ENCODE data around the gene RBKS.
A peak's percentile ranks its signal among the peaks of the same experiment; 100 is the strongest.

The RBKS gene

GRCh38 chr2:27808418-27808817 is 81.8 kb downstream of the RBKS start:
- Histone ChIP-seq H3K4me3 (no peak overlapping the region), H3K27ac (peak overlapping the region in 4 of 21 experiments; percentile 28 to 78 (median 72))

GRCh38 chr2:27807476-27807875 is 82.7 kb downstream of the RBKS start:
- Histone ChIP-seq H3K27ac (no peak overlapping the region), H3K4me3 (no peak overlapping the region)

- Histone ChIP-seq H3K27ac (no peak overlapping the region), H3K4me3 (no peak overlapping the region)
Observed at GRCh38 chr2:27806311-27807059, 83.7 kb downstream of the RBKS start.

- Histone ChIP-seq H3K27ac (no peak overlapping the region), H3K4me3 (no peak overlapping the region)
Observed at GRCh38 chr2:27805180-27805579, 85.0 kb downstream of the RBKS start.

- Histone ChIP-seq H3K4me3 (no peak overlapping the region), H3K27ac (no peak overlapping the region)
Observed at GRCh38 chr2:27804146-27804545, 86.0 kb downstream of the RBKS start.

- Histone ChIP-seq H3K27ac (no peak overlapping the region), H3K4me3 (no peak overlapping the region)
Observed at GRCh38 chr2:27803046-27803445, 87.1 kb downstream of the RBKS start.

- H3K27ac ChIP-seq = no peak overlapping the region
- H3K4me3 ChIP-seq = no peak overlapping the region
Observed at GRCh38 chr2:27802547-27802946, 87.6 kb downstream of the RBKS start.

- peak overlapping the region in 7 of 21 experiments; percentile 54 to 82 (median 69) for H3K27ac ChIP-seq
Observed at GRCh38 chr2:27800856-27801255, 89.3 kb downstream of the RBKS start.

GRCh38 chr2:27799646-27800010 is 90.6 kb downstream of the RBKS start:
- H3K27ac ChIP-seq = peak overlapping the region in 18 of 21 experiments; percentile 10 to 90 (median 68)
- no peak overlapping the region for H3K4me3 ChIP-seq

More at GRCh38 chr2:27800856-27801255, 89.3 kb downstream of the RBKS start:
- H3K4me3 ChIP-seq = no peak overlapping the region

GRCh38 chr2:27798948-27799645 is 91.1 kb downstream of the RBKS start:
- Histone ChIP-seq H3K4me3 (no peak overlapping the region), H3K27ac (peak overlapping the region in 18 of 21 experiments; percentile 23 to 90 (median 71))

GRCh38 chr2:27798486-27798885 is 91.7 kb downstream of the RBKS start:
- H3K27ac ChIP-seq = peak overlapping the region in 15 of 21 experiments; percentile 22 to 87 (median 69)
- H3K4me3 ChIP-seq = no peak overlapping the region

GRCh38 chr2:27797841-27798240 is 92.3 kb downstream of the RBKS start:
- Histone ChIP-seq H3K4me3 (no peak overlapping the region), H3K27ac (peak overlapping the region in 9 of 21 experiments; percentile 23 to 87 (median 73))

GRCh38 chr2:27796791-27797765 is 93.1 kb downstream of the RBKS start:
- Histone ChIP-seq H3K4me3 (no peak overlapping the region), H3K27ac (peak overlapping the region in 13 of 21 experiments; percentile 26 to 85 (median 70))

- peak overlapping the region in 12 of 21 experiments; percentile 4 to 85 (median 47) for H3K27ac ChIP-seq
- no peak overlapping the region for H3K4me3 ChIP-seq
Observed at GRCh38 chr2:27795868-27796277, 94.3 kb downstream of the RBKS start.

- peak overlapping the region in 12 of 21 experiments; percentile 4 to 85 (median 47) for H3K27ac ChIP-seq
- no peak overlapping the region for H3K4me3 ChIP-seq
Observed at GRCh38 chr2:27795093-27795834, 94.9 kb downstream of the RBKS start.

GRCh38 chr2:27792759-27793158 is 97.4 kb downstream of the RBKS start:
- Histone ChIP-seq H3K27ac (peak overlapping the region in 1 of 21 experiments; percentile 23), H3K4me3 (no peak overlapping the region)

GRCh38 chr2:27790796-27791195 is 99.4 kb downstream of the RBKS start:
- Histone ChIP-seq H3K27ac (no peak overlapping the region), H3K4me3 (no peak overlapping the region)

GRCh38 chr2:27782701-27783100 is 107.5 kb downstream of the RBKS start:
- Histone ChIP-seq H3K4me3 (no peak overlapping the region), H3K27ac (no peak overlapping the region)

- H3K4me3 ChIP-seq = no peak overlapping the region
Observed at GRCh38 chr2:27781496-27781895, 108.7 kb downstream of the RBKS start.

More at GRCh38 chr2:27781496-27781895, 108.7 kb downstream of the RBKS start:
- peak overlapping the region in 1 of 21 experiments; percentile 27 for H3K27ac ChIP-seq

All from skin epidermis (tissue), 12 donors.